HG03442 (cell line): ENCODE measurements around the gene PICK1.
"Not testable (repeated sequence)": the region's sequence is repeated elsewhere in the genome, so short reads cannot be mapped to it uniquely, and the experiment has no call there.

ENCODE experiments used
- ATAC-seq: cut with Tn5 transposase; IDR thresholded peaks from one replicate; pipeline ENCODE4 v1.9.1; 2021; ENCODE audit warnings: mild to moderate bottlenecking, moderate library complexity; ENCODE audit not compliant: unreplicated experiment

Gene PICK1

GRCh38 chr22:38073150-38074130 lies 16.2 kb downstream of the PICK1 start:
- ATAC-seq, result no peak

GRCh38 chr22:38074181-38075104 lies 17.2 kb downstream of the PICK1 start:
- no peak for ATAC-seq

- no peak for ATAC-seq
Observed at GRCh38 chr22:38075105-38075825, 18.1 kb downstream of the PICK1 start.

DNA sequence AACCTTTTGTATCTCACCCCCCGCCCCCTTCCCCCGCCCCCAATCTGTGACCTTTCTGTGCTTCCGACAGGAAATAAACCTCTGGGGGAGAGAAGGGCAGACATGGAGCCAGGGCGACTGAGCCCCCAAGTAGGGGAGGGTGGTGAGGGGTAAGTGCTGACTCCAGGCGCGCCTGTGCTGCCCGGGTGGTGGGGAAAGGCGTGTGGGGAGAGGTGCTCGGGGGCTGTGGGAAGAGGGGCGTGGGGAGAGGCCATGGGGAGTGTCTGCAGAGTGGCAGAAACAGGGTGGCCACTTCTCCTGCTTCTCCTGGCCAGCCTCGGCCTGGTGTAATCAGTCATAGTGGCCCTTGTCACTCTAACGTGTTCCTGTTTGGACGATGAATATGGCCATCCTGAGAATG lies 18.8 kb downstream of the PICK1 start:
- ATAC-seq, result no peak

GRCh38 chr22:38077096-38077495 lies 19.9 kb downstream of the PICK1 start:
- no peak for ATAC-seq

GRCh38 chr22:38077595-38077994 lies 20.4 kb downstream of the PICK1 start:
- ATAC-seq, result no peak

DNA sequence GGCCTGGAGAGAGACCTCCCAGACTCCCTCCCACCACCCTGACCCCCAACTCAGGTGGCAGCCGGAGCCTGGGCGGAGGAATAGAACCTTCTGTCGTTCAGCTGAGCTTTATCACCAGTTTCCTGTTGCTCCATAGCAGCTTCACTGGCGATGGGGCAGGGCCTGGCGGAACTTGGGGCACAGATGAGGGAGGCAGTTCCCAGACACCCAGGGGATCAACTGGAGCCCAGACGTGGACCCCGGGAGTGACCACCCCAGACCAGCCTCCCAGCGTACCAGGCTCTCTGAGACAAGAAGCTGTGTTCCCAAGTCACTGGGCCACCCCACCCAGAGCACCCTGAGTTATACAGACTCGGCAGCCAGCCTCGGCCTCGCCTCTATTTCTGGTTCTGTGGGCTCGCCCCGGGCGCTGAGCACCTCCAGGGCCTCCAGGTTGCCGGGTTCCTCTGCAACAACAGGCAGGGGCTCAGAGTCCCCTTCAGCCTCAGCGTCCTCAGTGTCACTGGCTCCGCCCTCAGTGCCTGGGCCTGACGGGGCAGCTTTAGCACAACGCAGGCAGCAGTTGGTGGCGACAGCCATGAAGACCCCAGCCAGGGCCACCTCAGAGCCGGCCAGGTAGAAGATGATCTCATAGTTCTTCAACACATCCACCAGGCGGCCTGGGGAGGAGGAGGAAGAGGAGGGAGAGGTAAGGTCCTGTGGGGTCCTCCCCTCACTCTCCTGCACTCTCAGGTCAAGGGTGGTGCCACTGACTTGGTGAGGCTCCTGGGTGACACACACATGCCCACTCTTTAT lies 21.0 kb downstream of the PICK1 start:
- ATAC-seq, result no peak

DNA sequence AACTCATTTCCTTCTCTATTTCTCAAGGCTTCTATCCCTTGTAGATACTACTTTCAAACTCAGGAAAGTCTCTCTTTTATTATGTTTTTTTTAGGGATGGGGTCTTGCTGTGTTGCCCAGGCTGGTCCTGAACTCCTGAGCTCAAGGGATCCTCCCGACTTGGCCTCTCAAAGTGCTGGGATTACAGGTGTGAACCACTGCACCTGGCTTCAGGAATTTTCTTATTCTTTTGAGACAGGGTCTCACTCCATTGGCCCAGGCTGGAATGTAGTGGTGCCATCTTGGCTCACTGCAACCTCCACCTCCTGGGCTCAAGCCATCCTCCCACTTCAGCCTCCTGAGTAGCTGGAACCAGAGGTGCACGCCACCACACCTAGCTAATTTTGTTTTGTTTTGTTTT lies 22.0 kb downstream of the PICK1 start:
- ATAC-seq, result not testable (repeated sequence)

DNA sequence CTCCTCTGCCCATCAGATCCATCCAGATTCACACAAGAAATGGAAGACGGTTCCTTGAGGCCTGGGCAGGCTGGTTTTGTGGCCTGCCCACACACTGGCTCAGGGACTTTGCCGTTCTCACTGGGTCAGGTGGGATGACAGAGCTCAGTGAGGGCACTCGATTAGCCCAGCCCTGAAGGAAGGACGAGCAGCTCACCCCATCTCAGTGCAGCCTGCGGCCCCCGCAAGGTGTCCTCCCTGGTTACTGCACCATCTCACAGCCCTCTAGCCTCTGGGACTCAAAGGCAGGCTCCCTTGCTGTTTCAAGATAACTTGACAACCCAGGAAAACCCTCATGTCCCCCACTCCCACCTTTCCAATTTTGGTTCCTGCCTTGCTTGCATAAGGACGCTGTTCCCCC lies 22.6 kb downstream of the PICK1 start:
- no peak for ATAC-seq

DNA sequence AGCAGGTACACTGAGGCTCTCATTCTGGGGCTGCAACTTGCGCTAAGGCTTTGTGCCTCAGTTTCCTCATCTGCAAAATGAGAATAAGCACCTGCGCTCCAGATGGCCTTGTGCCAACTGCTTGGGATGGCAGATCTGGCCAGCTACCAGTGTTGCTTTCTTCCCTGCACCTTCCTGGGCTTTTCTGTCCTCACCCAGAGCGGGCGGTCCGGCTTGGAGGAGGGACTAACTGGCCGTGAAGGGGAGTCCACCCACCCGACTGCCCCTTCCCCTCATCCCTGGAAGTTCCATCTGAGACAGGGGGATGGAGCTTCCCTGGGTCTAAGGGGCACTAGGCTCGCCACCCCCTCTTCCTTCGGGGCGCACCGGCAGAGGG lies 23.3 kb downstream of the PICK1 start:
- ATAC-seq, result no peak

DNA sequence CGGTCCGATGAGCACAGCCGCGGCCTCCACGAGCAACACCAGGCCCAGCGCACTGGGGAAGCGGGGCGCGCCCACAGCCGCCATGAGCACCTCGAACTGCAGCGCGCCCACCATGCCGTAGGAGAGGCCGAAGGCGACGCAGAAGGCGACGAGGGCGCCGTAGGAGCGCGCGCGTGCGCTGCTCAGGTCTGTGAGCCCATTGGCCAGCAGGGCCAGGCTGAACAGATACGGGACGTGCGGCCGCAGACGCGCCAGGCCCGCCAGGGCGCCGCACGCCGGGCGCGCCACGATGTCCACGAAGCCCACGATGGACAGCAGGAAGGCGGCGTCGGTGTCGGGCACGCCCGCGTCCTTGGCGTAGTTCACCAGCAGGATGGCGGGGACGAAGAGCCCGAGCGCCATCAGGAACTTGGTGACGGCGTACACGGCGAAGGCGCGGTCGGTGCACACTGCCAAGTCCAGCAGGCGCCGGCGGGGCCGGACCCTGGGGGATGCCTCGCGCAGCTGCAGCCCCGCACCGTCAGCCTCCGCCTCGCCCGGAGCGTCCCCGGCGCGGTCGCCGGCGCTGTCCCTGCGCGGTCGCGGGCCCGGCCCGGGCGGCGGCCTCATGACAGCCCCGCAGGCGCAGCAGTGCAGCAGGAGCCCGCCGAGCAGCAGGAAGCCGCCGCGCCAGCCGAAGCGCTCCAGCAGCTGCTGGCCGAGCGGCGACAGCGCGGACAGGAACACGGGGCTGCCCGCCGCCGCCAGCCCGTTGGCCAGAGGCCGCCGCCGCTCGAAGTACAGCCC lies 23.8 kb downstream of the PICK1 start:
- ATAC-seq, result no peak

DNA sequence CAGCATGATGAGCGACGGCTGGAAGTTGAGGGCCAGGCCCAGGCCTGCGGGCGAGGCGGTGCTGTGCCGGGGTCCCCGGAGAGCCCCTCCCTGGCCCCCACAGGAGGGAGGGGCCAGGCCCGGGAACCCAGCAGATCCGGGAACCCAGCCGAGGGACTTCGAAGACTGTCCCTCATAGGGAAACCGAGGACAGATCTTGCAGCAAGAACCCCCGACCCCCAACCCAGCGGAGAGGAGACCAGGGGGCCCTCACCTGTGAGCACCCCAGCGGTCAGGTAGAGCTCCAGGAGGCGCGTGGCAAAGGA lies 24.4 kb downstream of the PICK1 start:
- ATAC-seq, result no peak

- ATAC-seq, result no peak
Observed at GRCh38 chr22:38081941-38082828, 25.0 kb downstream of the PICK1 start.

DNA sequence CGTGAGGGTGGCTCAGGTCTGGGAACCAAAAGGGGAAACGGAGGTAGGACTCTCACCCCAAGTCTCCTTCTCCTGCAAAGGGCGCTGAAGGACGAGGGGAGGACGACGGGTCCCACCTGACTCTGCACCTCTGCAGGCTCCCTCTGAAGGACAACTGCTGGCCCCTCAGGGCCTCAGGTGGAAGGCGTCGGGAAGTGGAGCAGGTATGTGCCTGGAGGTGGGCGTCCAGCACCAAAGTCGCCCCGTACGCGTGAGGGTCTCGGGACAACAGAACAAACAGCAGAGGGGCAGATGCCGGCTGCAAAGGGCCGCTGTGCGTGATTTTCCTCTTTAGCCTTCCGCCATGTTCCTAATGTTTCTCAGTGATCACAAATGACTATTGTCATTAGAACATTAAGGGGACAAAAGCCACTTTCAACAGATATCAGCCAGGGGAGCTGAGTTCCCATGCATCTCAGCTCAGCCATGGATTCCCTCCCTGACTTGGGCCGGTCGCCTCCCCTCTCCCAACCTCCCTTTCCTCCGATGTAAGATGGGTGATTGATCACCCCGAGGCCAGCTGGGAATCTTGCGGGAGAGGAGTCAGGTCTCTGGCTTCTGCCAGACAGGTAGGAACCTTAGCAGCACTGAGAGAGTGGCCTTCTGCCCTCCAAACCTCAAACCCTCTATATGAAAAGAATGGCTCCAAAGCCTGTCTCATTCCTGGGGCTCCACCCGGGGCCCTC lies 25.9 kb downstream of the PICK1 start:
- ATAC-seq, result no peak

GRCh38 chr22:38083931-38084631 lies 26.9 kb downstream of the PICK1 start, which contains the start of gene SLC16A8:
Gene SLC16A8, minus strand, starts transcription at chr22:38084184. Its CDS starts 1,311 bp downstream, at chr22:38082873.
- no peak for ATAC-seq

DNA sequence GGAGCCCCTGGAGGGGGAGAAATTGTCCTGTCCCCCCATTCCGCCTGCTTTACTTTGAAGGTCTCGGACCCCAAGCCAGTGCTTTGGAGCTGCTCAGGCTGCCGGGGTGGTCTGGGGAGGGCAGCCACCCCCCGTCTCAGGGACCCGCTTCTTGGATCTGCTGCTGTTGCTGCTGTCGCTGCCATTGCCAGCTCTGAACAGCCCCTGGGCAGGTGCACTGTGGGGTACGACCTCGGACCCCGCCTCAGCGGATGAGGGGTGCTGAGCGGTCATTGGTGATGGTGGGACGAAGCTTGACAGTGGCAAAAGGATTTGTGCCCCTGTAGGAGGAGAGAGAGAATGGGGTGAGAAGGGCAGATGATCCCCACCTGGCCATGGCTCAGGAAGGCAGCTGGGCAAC lies 27.9 kb downstream of the PICK1 start:
- ATAC-seq, result no peak

DNA sequence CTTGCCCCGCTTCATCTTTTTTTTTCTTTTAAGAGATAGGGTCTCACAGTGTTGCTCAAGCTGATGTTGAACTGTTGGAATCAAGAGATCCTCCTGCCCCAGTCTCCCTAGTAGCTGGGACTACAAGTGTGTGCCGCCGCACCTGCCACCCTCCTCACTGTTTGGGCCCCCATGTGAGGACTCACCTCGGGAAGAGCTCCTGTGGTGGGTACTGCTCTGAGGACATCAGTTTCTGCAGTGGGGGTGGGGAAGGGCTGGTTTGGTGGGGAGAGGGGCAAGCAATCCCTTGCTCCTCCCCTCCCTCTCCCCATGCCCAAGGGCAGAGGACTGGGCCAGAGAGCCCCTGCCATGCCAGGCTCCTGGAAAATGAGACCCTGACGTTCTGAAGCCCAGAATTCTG lies 28.3 kb downstream of the PICK1 start:
- no peak for ATAC-seq
